MCF 10A (cell line): Measurements from ENCODE around the gene FRAS1. TPM values are rescaled to one million over a fixed set of nuclear protein-coding genes. Genes with fewer than 3 reads are reported as not detected.

Source experiments
- BruUV-seq: library from RNA; stranded (reverse); fragments of 400-500 nt; replicated peaks from 2 replicates; lab custom pipeline; 2021; lab: Mats Ljungman, UMichigan
- CTCF ChIA-PET: fragments of 300-600 bp; sonication (Branson Sonifier 250); formaldehyde crosslinking; extraction: SDS; loops from one replicate; lab custom pipeline; 2021; ENCODE audit warnings: antibody characterized with exemption, inconsistent platforms; lab: Yijun Ruan, JAX
- POLR2A ChIA-PET: fragments of 300-600, 350-650 bp; sonication (Branson Sonifier 250); formaldehyde crosslinking; extraction: SDS; loops from one replicate; lab custom pipeline; 2020; ENCODE audit warnings: antibody characterized with exemption, inconsistent platforms; lab: Yijun Ruan, JAX
- DNase-seq: peaks from one replicate; pipeline ENCODE4 v3.0.0-alpha.2; 2018; ENCODE audit not compliant: unreplicated experiment
- H3K27ac Mint-ChIP-seq: one replicate; pipeline ENCODE4 v1.8.0; 2022; ENCODE audit warnings: mild to moderate bottlenecking, low read depth, mixed read lengths; ENCODE audit not compliant: unreplicated experiment
- H3K27me3 Mint-ChIP-seq: one replicate; pipeline ENCODE4 v1.8.0; 2022; ENCODE audit warnings: mixed read lengths; ENCODE audit not compliant: insufficient read depth, unreplicated experiment
- H3K36me3 Mint-ChIP-seq: one replicate; pipeline ENCODE4 v1.8.0; 2022; ENCODE audit warnings: mild to moderate bottlenecking, moderate library complexity, mixed read lengths; ENCODE audit not compliant: insufficient read depth, unreplicated experiment
- H3K4me1 Mint-ChIP-seq: one replicate; pipeline ENCODE4 v1.8.0; 2022; ENCODE audit warnings: mixed read lengths; ENCODE audit not compliant: insufficient read depth, unreplicated experiment
- H3K4me3 Mint-ChIP-seq: one replicate; pipeline ENCODE4 v1.8.0; 2022; ENCODE audit warnings: mild to moderate bottlenecking, moderate library complexity, mixed read lengths; ENCODE audit not compliant: unreplicated experiment
- H3K9me3 Mint-ChIP-seq: one replicate; pipeline ENCODE4 v1.8.0; 2022; ENCODE audit warnings: mixed read lengths; ENCODE audit not compliant: unreplicated experiment
- CTCF ChIP-seq: fragments of 200-600 bp; IDR thresholded peaks from one replicate; pipeline ENCODE4 v1.8.0; 2022; ENCODE audit warnings: antibody characterized with exemption, mild to moderate bottlenecking; ENCODE audit not compliant: unreplicated experiment
- intact Hi-C: fragments of 100-400 bp; cut with micrococcal nuclease; formaldehyde crosslinking; loops from 2 replicates; pipeline ENCODE4 v1.14.1; 2022
- total RNA-seq: library from RNA; stranded (reverse); gene quantifications from 2 replicates; pipeline ENCODE4 v1.2.3, GENCODE V29; 2022

Gene FRAS1
- total RNA-seq, 1 experiment from 2014 or later: 2.0 TPM

- H3K27ac Mint-ChIP-seq: no peak overlapping the region
- no peaks in the 10 kb centered on the region for H3K36me3 Mint-ChIP-seq
- no peak for DNase-seq
- no peaks in the 10 kb centered on the region for H3K4me1 Mint-ChIP-seq
- no peaks in the 10 kb centered on the region for H3K9me3 Mint-ChIP-seq
- no TSS peak for BruUV-seq
- intact Hi-C loops: no loop called here
- ChIA-PET CTCF (no interaction called here), POLR2A (no interaction called here)
- TF ChIP-seq CTCF: no peak
- H3K4me3 Mint-ChIP-seq: no peak overlapping the region
- no peaks in the 10 kb centered on the region for H3K27me3 Mint-ChIP-seq
These were observed 299.2 kb downstream of the FRAS1 start for GRCh38 chr4:78356251-78356786.

- intact Hi-C loops: no loop called here
- POLR2A ChIA-PET: no interaction called here
- no peaks in the 10 kb centered on the region for H3K4me1 Mint-ChIP-seq
- DNase-seq: no peak
- H3K4me3 Mint-ChIP-seq: no peak overlapping the region
- no TSS peak for BruUV-seq
- CTCF ChIA-PET: no interaction called here
- H3K27me3 Mint-ChIP-seq: no peaks in the 10 kb centered on the region
- no peak overlapping the region for H3K27ac Mint-ChIP-seq
- H3K36me3 Mint-ChIP-seq: no peaks in the 10 kb centered on the region
- TF ChIP-seq CTCF: no peak
- H3K9me3 Mint-ChIP-seq: no peaks in the 10 kb centered on the region
These were observed 300.0 kb downstream of the FRAS1 start for GRCh38 chr4:78357122-78357521.

- no TSS peak for BruUV-seq
- CTCF ChIA-PET: interaction anchor here (0.9 kb wide), 1 partner anchor 26 kb away, joined by 3 read pairs; no protein-coding TSS in a partner anchor
- H3K36me3 Mint-ChIP-seq: no peaks in the 10 kb centered on the region
- H3K27ac Mint-ChIP-seq: no peak overlapping the region
- POLR2A ChIA-PET: no interaction called here
- no peak overlapping the region for H3K4me3 Mint-ChIP-seq
- no peaks in the 10 kb centered on the region for H3K9me3 Mint-ChIP-seq
- intact Hi-C loops: no loop called here
- no peaks in the 10 kb centered on the region for H3K4me1 Mint-ChIP-seq
- H3K27me3 Mint-ChIP-seq: no peaks in the 10 kb centered on the region
- no peak for TF ChIP-seq CTCF
- DNase-seq: no peak
These were observed 303.3 kb downstream of the FRAS1 start for GRCh38 chr4:78360466-78360865.

GRCh38 chr4:78361621-78362120 lies 304.5 kb downstream of the FRAS1 start:
- Mint-ChIP-seq H3K27ac (no peak overlapping the region), H3K4me3 (no peak overlapping the region), H3K4me1 (no peaks in the 10 kb centered on the region), H3K9me3 (no peaks in the 10 kb centered on the region), H3K27me3 (no peaks in the 10 kb centered on the region), H3K36me3 (no peaks in the 10 kb centered on the region)
- DNase-seq: no peak
- CTCF ChIA-PET: no interaction called here
- intact Hi-C loops: no loop called here
- no peak for TF ChIP-seq CTCF
- POLR2A ChIA-PET: no interaction called here
- no TSS peak for BruUV-seq
